ENCODE data around the gene MAPKAP1. TPM values are rescaled to one million over a fixed set of nuclear protein-coding genes. Genes with fewer than 3 reads are reported as not detected.

Gene MAPKAP1
- total RNA-seq, 1 donor from 2014 or later = 127 TPM

GRCh38 chr9:125747053-125747764, 40.2 kb upstream of the MAPKAP1 start, which contains the start of gene PBX3:
PBX3 (plus strand) TSS chr9:125747373.
- DNase-seq = peak; percentile 62
- Histone ChIP-seq H3K27ac (replicated peaks) (peak within 1 kb of the TSS; percentile 90), H3K36me3 (no peaks in the 10 kb centered on the region), H3K4me1 (peaks cover 58% of the 10 kb centered on the region), H3K27me3 (ENCODE audit: low read depth) (no peaks in the 10 kb centered on the region), H3K9me3 (replicated peaks) (no peaks in the 10 kb centered on the region), H3K4me3 (peak within 1 kb of the TSS; percentile 77)
- no peak for TF ChIP-seq CTCF (IDR thresholded peaks at IDR 0.05; ENCODE audit: borderline replicate concordance)
- intact Hi-C loops (cut with micrococcal nuclease) = no loop called here

GRCh38 chr9:125746774-125747052, 39.7 kb upstream of the MAPKAP1 start:
- Histone ChIP-seq H3K27me3 (ENCODE audit: low read depth) (no peaks in the 10 kb centered on the region), H3K36me3 (no peaks in the 10 kb centered on the region), H3K27ac (replicated peaks) (peak overlapping the region; percentile 90), H3K9me3 (replicated peaks) (no peaks in the 10 kb centered on the region), H3K4me3 (peak overlapping the region; percentile 77), H3K4me1 (peaks cover 53% of the 10 kb centered on the region)
- intact Hi-C loops (cut with micrococcal nuclease) = no loop called here
- TF ChIP-seq CTCF (IDR thresholded peaks at IDR 0.05; ENCODE audit: borderline replicate concordance) = no peak
- DNase-seq = no peak

GRCh38 chr9:125746017-125746773, 39.2 kb upstream of the MAPKAP1 start:
- Histone ChIP-seq H3K4me1 (peaks cover 48% of the 10 kb centered on the region), H3K36me3 (no peaks in the 10 kb centered on the region), H3K4me3 (peak overlapping the region; percentile 77), H3K27ac (replicated peaks) (peak overlapping the region; percentile 90), H3K27me3 (ENCODE audit: low read depth) (no peaks in the 10 kb centered on the region), H3K9me3 (replicated peaks) (no peaks in the 10 kb centered on the region)
- intact Hi-C loops (cut with micrococcal nuclease) = no loop called here
- no peak for TF ChIP-seq CTCF (IDR thresholded peaks at IDR 0.05; ENCODE audit: borderline replicate concordance)
- peak; percentile 96 for DNase-seq

GRCh38 chr9:125745682-125746016, 38.6 kb upstream of the MAPKAP1 start:
- H3K36me3 ChIP-seq = no peaks in the 10 kb centered on the region
- TF ChIP-seq CTCF (IDR thresholded peaks at IDR 0.05; ENCODE audit: borderline replicate concordance) = no peak
- peaks cover 42% of the 10 kb centered on the region for H3K4me1 ChIP-seq
- peak overlapping the region; percentile 90 for H3K27ac ChIP-seq (replicated peaks)
- peak overlapping the region; percentile 77 for H3K4me3 ChIP-seq
- DNase-seq = no peak
- no peaks in the 10 kb centered on the region for H3K9me3 ChIP-seq (replicated peaks)
- intact Hi-C loops (cut with micrococcal nuclease) = no loop called here
- no peaks in the 10 kb centered on the region for H3K27me3 ChIP-seq (ENCODE audit: low read depth)

- DNase-seq = no peak
- Histone ChIP-seq H3K9me3 (replicated peaks) (no peaks in the 10 kb centered on the region), H3K4me3 (no peak overlapping the region), H3K27ac (replicated peaks) (no peak overlapping the region), H3K36me3 (no peaks in the 10 kb centered on the region), H3K27me3 (ENCODE audit: low read depth) (no peaks in the 10 kb centered on the region), H3K4me1 (peaks cover 37% of the 10 kb centered on the region)
- TF ChIP-seq CTCF (IDR thresholded peaks at IDR 0.05; ENCODE audit: borderline replicate concordance) = no peak
- intact Hi-C loops (cut with micrococcal nuclease) = no loop called here
Observed at GRCh38 chr9:125745018-125745417, 38.0 kb upstream of the MAPKAP1 start.

All from left ventricle myocardium inferior (tissue), 1 donor.